GDM1 (cell line): ENCODE measurements around the gene PLEKHA5.
"Not testable (repeated sequence)": the region's sequence is repeated elsewhere in the genome, so short reads cannot be mapped to it uniquely, and the experiment has no call there.

ENCODE experiments used
- DNase-seq: peaks from one replicate; lab custom pipeline; 2025; lab: John Stamatoyannopoulos, UW

PLEKHA5 gene

GRCh38 chr12:19129486-19130223 lies at the start of gene PLEKHA5:
Gene PLEKHA5 (plus strand): TSS chr12:19129733. CDS start chr12:19129800, 67 bp downstream.
- peak; percentile 16 for DNase-seq

GRCh38 chr12:19080918-19081317 lies 48.6 kb upstream of the PLEKHA5 start:
- no peak for DNase-seq

GRCh38 chr12:19082365-19082911 lies 47.1 kb upstream of the PLEKHA5 start:
- DNase-seq: no peak

- DNase-seq: no peak
These were observed 45.0 kb upstream of the PLEKHA5 start for GRCh38 chr12:19084547-19084946.

GRCh38 chr12:19085090-19085489 lies 44.4 kb upstream of the PLEKHA5 start:
- no peak for DNase-seq

- no peak for DNase-seq
These were observed 40.9 kb upstream of the PLEKHA5 start for GRCh38 chr12:19088606-19089005.

GRCh38 chr12:19092482-19092881 lies 37.1 kb upstream of the PLEKHA5 start:
- DNase-seq: not testable (repeated sequence)

GRCh38 chr12:19093218-19093617 lies 36.3 kb upstream of the PLEKHA5 start:
- no peak for DNase-seq

GRCh38 chr12:19095331-19095730 lies 34.2 kb upstream of the PLEKHA5 start:
- no peak for DNase-seq

- DNase-seq: no peak
These were observed 33.6 kb upstream of the PLEKHA5 start for GRCh38 chr12:19095756-19096480.

- no peak for DNase-seq
These were observed 24.1 kb upstream of the PLEKHA5 start for GRCh38 chr12:19105463-19105862.

- no peak for DNase-seq
These were observed 21.8 kb upstream of the PLEKHA5 start for GRCh38 chr12:19107750-19108149.

- DNase-seq: no peak
These were observed 19.2 kb upstream of the PLEKHA5 start for GRCh38 chr12:19110221-19110940.

GRCh38 chr12:19113464-19113863 lies 16.1 kb upstream of the PLEKHA5 start:
- no peak for DNase-seq

- DNase-seq: no peak
These were observed 14.2 kb upstream of the PLEKHA5 start for GRCh38 chr12:19115285-19115684.

- DNase-seq: no peak
These were observed 10.1 kb upstream of the PLEKHA5 start for GRCh38 chr12:19119440-19119839.

GRCh38 chr12:19120795-19121194 lies 8.7 kb upstream of the PLEKHA5 start:
- DNase-seq: no peak

GRCh38 chr12:19121449-19122018 lies 8.0 kb upstream of the PLEKHA5 start:
- DNase-seq: no peak

GRCh38 chr12:19125325-19125724 lies 4.2 kb upstream of the PLEKHA5 start:
- no peak for DNase-seq

- no peak for DNase-seq
These were observed 2.3 kb upstream of the PLEKHA5 start for GRCh38 chr12:19127270-19127669.

- no peak for DNase-seq
These were observed 1.0 kb upstream of the PLEKHA5 start for GRCh38 chr12:19128485-19128884.

GRCh38 chr12:19129122-19129485 lies 429 bp upstream of the PLEKHA5 start:
- no peak for DNase-seq
